ENCODE measurements around the gene MIDN.

Gene MIDN

DNA sequence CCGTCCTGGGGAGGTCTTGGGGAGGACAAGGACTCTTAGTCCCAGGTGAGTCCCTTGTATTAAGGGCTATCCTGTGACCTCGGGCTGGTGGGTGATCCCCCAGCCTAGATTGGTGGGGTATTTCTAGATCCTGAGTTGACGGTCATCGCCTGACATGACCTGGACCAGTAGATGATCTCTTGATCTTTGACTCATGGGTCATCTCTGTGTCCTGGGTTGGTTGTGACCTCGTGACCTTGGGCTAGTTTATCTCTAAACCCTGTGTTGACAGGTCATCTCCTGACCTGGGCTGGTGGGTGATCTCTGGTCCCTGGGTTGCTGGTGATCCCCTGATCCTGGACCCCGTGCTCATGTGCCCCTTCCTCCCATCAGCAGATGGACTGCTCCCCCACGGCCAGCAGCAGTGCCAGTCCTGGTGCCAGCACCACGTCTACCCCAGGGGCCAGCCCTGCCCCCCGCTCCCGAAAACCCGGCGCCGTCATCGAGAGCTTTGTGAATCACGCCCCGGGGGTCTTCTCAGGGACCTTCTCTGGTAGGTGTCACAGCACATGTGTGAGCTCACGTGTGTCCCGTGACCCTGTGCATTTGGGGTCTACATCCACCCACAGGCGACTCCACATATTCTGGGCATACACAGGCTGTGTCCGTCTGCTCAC lies 6.3 kb downstream of the MIDN start:
- TF ChIP-seq SUZ12 (IDR thresholded peaks at IDR 0.05; ENCODE audit: extremely low read depth, insufficient read depth, insufficient read length) (no peak), YY1 (IDR thresholded peaks at IDR 0.05; ENCODE audit: insufficient read depth, insufficient read length) (no peak), ZNF274 (IDR thresholded peaks at IDR 0.05; ENCODE audit: low read depth, low read length) (no peak)
- H3K4me1 ChIP-seq (ENCODE audit: insufficient read depth, insufficient read length), result peaks cover 35% of the 10 kb centered on the region
- no peaks in the 10 kb centered on the region for H3K9me3 ChIP-seq (ENCODE audit: insufficient read depth, low read length)
- no peaks in the 10 kb centered on the region for H3K27me3 ChIP-seq (ENCODE audit: insufficient read depth, insufficient read length)
- H3K4me3 ChIP-seq (ENCODE audit: insufficient read length, low read depth), result no peak overlapping the region
- H3K9ac ChIP-seq (ENCODE audit: insufficient read length, low read depth), result peak overlapping the region; percentile 54
- DNase-seq (ENCODE audit: low read depth, low spot score), result no peak
- peaks cover 70% of the 10 kb centered on the region for H3K36me3 ChIP-seq (ENCODE audit: insufficient read depth, insufficient read length, low read length)

DNA sequence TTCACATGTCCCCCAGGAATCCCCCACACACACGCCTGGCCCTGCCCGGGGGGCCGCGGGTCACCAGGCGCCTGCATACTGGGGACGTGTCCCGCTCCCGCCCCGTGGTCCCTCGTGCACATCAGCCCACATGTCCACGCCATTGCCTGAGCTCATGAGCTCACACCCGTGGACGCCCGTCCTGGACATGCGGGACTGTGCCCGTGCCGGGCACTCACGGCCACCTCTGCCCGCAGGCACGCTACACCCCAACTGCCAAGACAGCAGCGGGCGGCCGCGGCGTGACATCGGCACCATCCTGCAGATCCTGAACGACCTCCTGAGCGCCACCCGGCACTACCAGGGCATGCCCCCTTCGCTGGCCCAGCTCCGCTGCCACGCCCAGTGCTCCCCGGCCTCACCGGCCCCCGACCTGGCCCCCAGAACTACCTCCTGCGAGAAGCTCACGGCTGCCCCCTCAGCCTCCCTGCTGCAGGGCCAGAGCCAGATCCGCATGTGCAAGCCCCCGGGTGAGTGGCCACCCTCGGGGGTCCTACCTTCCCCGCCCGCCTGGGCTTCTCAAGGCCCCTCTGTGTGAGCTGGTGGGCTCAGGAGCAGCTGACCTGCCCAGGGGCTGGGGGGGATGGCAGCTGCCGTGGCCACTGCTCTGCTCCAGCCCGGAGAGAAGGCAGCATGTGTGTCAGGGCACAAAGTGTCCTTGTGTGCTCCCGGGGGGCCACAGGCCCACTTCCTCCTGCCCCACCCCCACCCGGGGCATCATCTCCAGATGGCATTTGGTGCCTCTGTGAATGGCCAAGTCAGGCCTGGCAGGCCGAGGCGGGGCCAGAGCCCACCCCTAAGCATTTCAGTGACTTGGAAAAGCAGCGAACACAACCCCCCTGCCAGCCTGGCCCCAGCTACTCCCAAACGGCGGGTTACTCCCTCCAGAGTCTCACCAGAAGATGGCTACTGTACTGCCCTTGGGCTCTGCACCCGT lies 7.1 kb downstream of the MIDN start:
- TF ChIP-seq ZNF274 (IDR thresholded peaks at IDR 0.05; ENCODE audit: low read depth, low read length) (no peak), YY1 (IDR thresholded peaks at IDR 0.05; ENCODE audit: insufficient read depth, insufficient read length) (no peak), SUZ12 (IDR thresholded peaks at IDR 0.05; ENCODE audit: extremely low read depth, insufficient read depth, insufficient read length) (no peak)
- no peak for DNase-seq (ENCODE audit: low read depth, low spot score)
- Histone ChIP-seq H3K36me3 (ENCODE audit: insufficient read depth, insufficient read length, low read length) (peaks cover 62% of the 10 kb centered on the region), H3K9me3 (ENCODE audit: insufficient read depth, low read length) (no peaks in the 10 kb centered on the region), H3K4me1 (ENCODE audit: insufficient read depth, insufficient read length) (peaks cover 42% of the 10 kb centered on the region), H3K27me3 (ENCODE audit: insufficient read depth, insufficient read length) (no peaks in the 10 kb centered on the region), H3K9ac (ENCODE audit: insufficient read length, low read depth) (peak overlapping the region; percentile 42), H3K4me3 (ENCODE audit: insufficient read length, low read depth) (no peak overlapping the region)

DNA sequence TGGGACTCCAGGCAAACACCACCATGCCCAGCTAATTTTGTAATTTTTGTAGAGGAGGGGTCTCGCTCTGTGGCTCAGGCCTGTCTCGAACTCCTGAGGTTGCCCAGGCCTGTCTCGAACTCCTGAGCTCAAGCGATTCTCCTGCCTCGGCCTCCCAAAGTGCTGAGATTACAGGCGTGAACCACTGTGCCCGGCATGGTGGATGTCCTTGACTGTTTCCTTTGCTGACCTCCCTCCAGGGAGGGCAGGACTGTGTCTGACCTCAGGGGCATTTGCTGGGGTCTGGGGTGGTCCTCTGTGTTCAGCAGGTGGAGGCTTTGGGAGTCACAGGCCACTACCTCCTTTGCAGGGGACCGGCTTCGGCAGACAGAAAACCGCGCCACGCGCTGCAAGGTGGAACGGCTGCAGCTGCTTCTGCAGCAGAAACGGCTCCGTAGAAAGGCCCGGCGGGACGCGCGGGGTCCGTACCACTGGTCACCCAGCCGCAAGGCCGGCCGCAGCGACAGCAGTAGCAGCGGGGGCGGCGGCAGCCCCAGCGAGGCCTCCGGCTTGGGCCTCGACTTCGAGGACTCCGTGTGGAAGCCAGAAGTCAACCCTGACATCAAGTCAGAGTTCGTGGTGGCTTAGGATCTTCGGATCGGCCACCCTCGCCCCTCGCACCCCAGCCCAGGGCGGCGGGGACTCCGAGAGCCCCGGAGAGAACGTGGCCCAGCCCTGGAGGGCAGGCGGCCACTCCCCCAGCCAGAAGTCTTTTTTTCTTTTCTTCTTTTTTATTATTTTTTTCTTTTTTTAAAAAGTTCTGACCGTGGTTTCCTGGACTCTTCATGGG lies 8.5 kb downstream of the MIDN start:
- peak overlapping the region; percentile 9 for H3K9ac ChIP-seq (ENCODE audit: insufficient read length, low read depth)
- no peaks in the 10 kb centered on the region for H3K9me3 ChIP-seq (ENCODE audit: insufficient read depth, low read length)
- no peak for DNase-seq (ENCODE audit: low read depth, low spot score)
- no peaks in the 10 kb centered on the region for H3K27me3 ChIP-seq (ENCODE audit: insufficient read depth, insufficient read length)
- TF ChIP-seq YY1 (IDR thresholded peaks at IDR 0.05; ENCODE audit: insufficient read depth, insufficient read length), result no peak
- no peak for TF ChIP-seq ZNF274 (IDR thresholded peaks at IDR 0.05; ENCODE audit: low read depth, low read length)
- no peak for TF ChIP-seq SUZ12 (IDR thresholded peaks at IDR 0.05; ENCODE audit: extremely low read depth, insufficient read depth, insufficient read length)
- no peak overlapping the region for H3K4me3 ChIP-seq (ENCODE audit: insufficient read length, low read depth)
- peaks cover 51% of the 10 kb centered on the region for H3K36me3 ChIP-seq (ENCODE audit: insufficient read depth, insufficient read length, low read length)
- peaks cover 47% of the 10 kb centered on the region for H3K4me1 ChIP-seq (ENCODE audit: insufficient read depth, insufficient read length)

DNA sequence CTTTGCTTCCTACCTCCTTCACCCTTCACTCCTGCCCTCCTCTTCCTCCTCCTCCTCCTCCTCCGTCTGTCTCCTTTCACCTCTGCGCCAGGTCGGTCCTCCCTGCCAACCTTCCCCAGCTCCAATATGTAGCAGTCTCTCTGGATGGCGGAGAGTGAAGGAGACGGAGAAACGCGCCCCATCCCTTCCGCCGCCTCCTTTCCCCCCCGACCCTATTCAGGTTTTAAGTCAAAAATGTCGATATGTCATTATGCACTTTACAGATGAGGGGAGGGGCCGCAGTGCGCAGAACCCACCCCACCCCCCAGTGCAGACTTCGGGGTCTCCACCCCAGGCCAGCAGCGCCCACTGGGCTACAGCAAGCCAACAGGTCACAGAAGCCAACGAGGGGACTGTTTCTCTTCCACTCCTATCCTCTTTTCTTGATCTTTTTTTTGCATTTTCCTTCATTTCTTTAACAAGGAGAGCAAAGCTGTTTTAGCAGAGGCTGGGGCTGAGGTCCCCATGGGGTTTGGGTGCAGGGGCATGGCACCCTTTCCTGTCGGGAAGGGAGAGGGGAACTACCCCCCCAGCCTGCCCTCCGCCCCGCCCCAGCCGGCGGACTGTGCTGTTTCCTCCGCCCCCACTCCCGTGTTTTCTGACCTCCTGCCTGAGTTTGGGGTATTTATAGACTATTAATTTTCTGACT lies 9.2 kb downstream of the MIDN start:
- Histone ChIP-seq H3K4me3 (ENCODE audit: insufficient read length, low read depth) (no peak overlapping the region), H3K36me3 (ENCODE audit: insufficient read depth, insufficient read length, low read length) (peaks cover 49% of the 10 kb centered on the region), H3K9me3 (ENCODE audit: insufficient read depth, low read length) (no peaks in the 10 kb centered on the region), H3K9ac (ENCODE audit: insufficient read length, low read depth) (no peak overlapping the region), H3K4me1 (ENCODE audit: insufficient read depth, insufficient read length) (peaks cover 50% of the 10 kb centered on the region), H3K27me3 (ENCODE audit: insufficient read depth, insufficient read length) (no peaks in the 10 kb centered on the region)
- TF ChIP-seq SUZ12 (IDR thresholded peaks at IDR 0.05; ENCODE audit: extremely low read depth, insufficient read depth, insufficient read length), result no peak
- no peak for TF ChIP-seq YY1 (IDR thresholded peaks at IDR 0.05; ENCODE audit: insufficient read depth, insufficient read length)
- TF ChIP-seq ZNF274 (IDR thresholded peaks at IDR 0.05; ENCODE audit: low read depth, low read length), result no peak
- DNase-seq (ENCODE audit: low read depth, low spot score), result no peak

DNA sequence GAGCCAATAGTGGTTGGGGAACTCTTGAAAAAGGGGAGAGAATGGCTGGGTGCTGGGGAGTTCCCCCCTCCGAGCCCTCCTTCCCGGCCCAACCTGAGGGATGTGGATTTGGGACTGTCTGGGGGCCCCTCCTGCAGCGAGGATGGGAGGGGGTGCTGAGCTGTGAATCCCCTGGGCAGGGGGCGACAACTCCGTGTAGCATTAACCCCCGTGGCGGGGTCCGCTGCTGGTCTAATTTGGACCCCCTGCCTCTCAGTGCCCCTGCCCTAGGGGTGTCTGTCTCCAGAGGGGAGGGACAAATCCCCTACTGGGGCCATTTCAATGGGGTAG lies 9.7 kb downstream of the MIDN start:
- Histone ChIP-seq H3K27me3 (ENCODE audit: insufficient read depth, insufficient read length) (no peaks in the 10 kb centered on the region), H3K9ac (ENCODE audit: insufficient read length, low read depth) (no peak overlapping the region), H3K9me3 (ENCODE audit: insufficient read depth, low read length) (no peaks in the 10 kb centered on the region), H3K4me1 (ENCODE audit: insufficient read depth, insufficient read length) (peaks cover 50% of the 10 kb centered on the region), H3K4me3 (ENCODE audit: insufficient read length, low read depth) (no peak overlapping the region), H3K36me3 (ENCODE audit: insufficient read depth, insufficient read length, low read length) (peaks cover 49% of the 10 kb centered on the region)
- no peak for DNase-seq (ENCODE audit: low read depth, low spot score)
- TF ChIP-seq ZNF274 (IDR thresholded peaks at IDR 0.05; ENCODE audit: low read depth, low read length) (no peak), YY1 (IDR thresholded peaks at IDR 0.05; ENCODE audit: insufficient read depth, insufficient read length) (no peak), SUZ12 (IDR thresholded peaks at IDR 0.05; ENCODE audit: extremely low read depth, insufficient read depth, insufficient read length) (no peak)

DNA sequence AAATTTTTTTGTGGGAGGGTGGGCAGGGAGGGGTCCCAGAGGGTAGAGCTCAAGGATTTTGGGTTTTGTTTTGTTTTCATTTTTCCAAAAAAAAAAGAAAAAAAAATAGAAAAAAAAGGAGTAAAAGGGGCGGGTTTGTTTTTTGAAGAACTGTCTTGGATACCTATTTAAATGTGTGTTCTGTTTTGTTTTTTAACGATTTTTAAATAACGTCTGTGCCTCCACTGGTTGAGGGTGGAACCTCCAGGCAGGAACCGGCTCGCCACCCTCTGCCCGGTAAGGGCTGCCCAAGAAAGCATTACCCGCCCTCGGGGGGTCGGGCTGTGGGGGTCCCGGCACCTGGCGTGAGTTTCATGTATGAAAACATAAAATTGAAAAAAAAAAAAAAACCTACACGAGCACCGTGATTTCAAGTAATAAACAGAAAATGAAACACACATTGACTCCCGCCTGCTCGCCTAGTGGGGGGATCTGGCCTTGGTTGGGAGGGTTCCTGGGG lies 10.4 kb downstream of the MIDN start:
- Histone ChIP-seq H3K4me1 (ENCODE audit: insufficient read depth, insufficient read length) (peaks cover 48% of the 10 kb centered on the region), H3K4me3 (ENCODE audit: insufficient read length, low read depth) (no peak overlapping the region)
- TF ChIP-seq YY1 (IDR thresholded peaks at IDR 0.05; ENCODE audit: insufficient read depth, insufficient read length), result no peak
- no peak for TF ChIP-seq SUZ12 (IDR thresholded peaks at IDR 0.05; ENCODE audit: extremely low read depth, insufficient read depth, insufficient read length)
- no peak for TF ChIP-seq ZNF274 (IDR thresholded peaks at IDR 0.05; ENCODE audit: low read depth, low read length)

More for the DNA sequence above, 10.4 kb downstream of the MIDN start:
- Histone ChIP-seq H3K27me3 (ENCODE audit: insufficient read depth, insufficient read length) (no peaks in the 10 kb centered on the region), H3K9me3 (ENCODE audit: insufficient read depth, low read length) (no peaks in the 10 kb centered on the region), H3K9ac (ENCODE audit: insufficient read length, low read depth) (peak overlapping the region; percentile 3), H3K36me3 (ENCODE audit: insufficient read depth, insufficient read length, low read length) (peaks cover 44% of the 10 kb centered on the region)
- DNase-seq (ENCODE audit: low read depth, low spot score), result no peak
